ENCODE measurements around the gene TAF11L13. TPM values are rescaled to one million over a fixed set of nuclear protein-coding genes. Genes with fewer than 3 reads are reported as not detected.
A peak's percentile ranks its signal among the peaks of the same experiment; 100 is the strongest.
"Not testable (repeated sequence)": the region's sequence is repeated elsewhere in the genome, so short reads cannot be mapped to it uniquely, and the experiment has no call there.

TAF11L13 gene
- total RNA-seq, 2 donors from 2014 or later = not detected

GRCh38 chr5:17649232-17649631 lies 17.3 kb downstream of the TAF11L13 start:
- not testable (repeated sequence) for H3K4me3 Mint-ChIP-seq; DNase-seq (ENCODE audit: low spot score); H3K4me1 Mint-ChIP-seq (ENCODE audit: low read depth in 2 of 2); H3K27me3 Mint-ChIP-seq; ATAC-seq; H3K27ac Mint-ChIP-seq
- Mint-ChIP-seq H3K9me3 (peaks cover 17% of the 10 kb centered on the region), H3K36me3 (peaks cover 16% of the 10 kb centered on the region)

- DNase-seq (ENCODE audit: low spot score); H3K36me3 Mint-ChIP-seq: not testable (repeated sequence)
Measured at GRCh38 chr5:17655201-17655759, 23.4 kb downstream of the TAF11L13 start.

DNA sequence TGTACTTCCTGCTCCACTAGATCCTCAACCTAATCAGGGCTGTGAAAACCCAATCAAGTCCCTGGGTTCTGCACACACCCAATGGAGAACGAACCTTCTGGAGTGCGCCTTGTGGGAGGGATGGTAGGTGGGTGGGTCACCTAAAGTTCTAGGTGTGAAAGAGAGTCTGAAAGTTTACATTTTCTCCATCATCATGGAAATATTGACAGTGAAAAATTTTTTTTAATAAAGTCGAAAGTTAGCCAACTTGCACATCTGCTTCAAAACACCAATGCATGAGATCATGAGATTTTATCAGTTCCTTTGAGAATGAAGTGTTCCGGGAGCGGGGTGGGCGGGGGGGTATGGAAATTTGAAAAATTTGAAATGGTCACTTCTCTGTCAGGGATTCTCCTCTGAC lies 24.0 kb downstream of the TAF11L13 start:
- no peak overlapping the region for H3K4me3 Mint-ChIP-seq
- no peaks in the 10 kb centered on the region for H3K27me3 Mint-ChIP-seq
- no peaks in the 10 kb centered on the region for H3K4me1 Mint-ChIP-seq (ENCODE audit: low read depth in 2 of 2)
- peaks cover 10% of the 10 kb centered on the region for H3K9me3 Mint-ChIP-seq
- DNase-seq (ENCODE audit: low spot score) (no peak), ATAC-seq (no peak)
- H3K36me3 Mint-ChIP-seq = peaks cover 13% of the 10 kb centered on the region
- H3K27ac Mint-ChIP-seq = no peak overlapping the region

More at GRCh38 chr5:17655201-17655759, 23.4 kb downstream of the TAF11L13 start:
- not testable (repeated sequence) for H3K4me1 Mint-ChIP-seq (ENCODE audit: low read depth in 2 of 2); ATAC-seq; H3K4me3 Mint-ChIP-seq; H3K9me3 Mint-ChIP-seq; H3K27ac Mint-ChIP-seq; H3K27me3 Mint-ChIP-seq

DNA sequence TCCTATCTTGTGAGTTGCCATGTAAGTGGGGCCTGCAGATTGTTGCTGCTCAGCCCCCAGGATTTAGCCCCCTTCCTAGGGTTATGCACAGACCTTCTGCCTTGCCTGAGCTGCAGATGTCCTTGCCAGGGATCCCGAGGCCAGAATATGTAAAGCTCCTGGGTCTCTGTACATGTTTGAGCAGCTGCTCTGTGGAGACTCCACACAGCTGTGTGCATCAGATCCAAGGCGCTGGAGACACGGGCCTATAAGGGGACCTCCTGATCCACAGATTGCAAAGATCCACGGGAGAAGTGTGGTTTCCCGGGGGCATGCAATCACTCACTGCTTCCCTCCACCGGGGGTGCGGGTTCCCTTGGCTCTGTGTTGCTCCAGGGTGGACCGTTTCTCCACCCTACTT lies 31.3 kb downstream of the TAF11L13 start:
- Mint-ChIP-seq H3K4me1 (ENCODE audit: low read depth in 2 of 2) (no peaks in the 10 kb centered on the region), H3K36me3 (peaks cover 20% of the 10 kb centered on the region), H3K27me3 (no peaks in the 10 kb centered on the region), H3K27ac (no peak overlapping the region), H3K4me3 (no peak overlapping the region), H3K9me3 (peaks cover 29% of the 10 kb centered on the region)
- ATAC-seq = peak in 1 of 2 donors; percentile 24
- DNase-seq (ENCODE audit: low spot score) = no peak

GRCh38 chr5:17665836-17666235 lies 33.9 kb downstream of the TAF11L13 start:
- Mint-ChIP-seq H3K9me3 (peaks cover 26% of the 10 kb centered on the region), H3K4me3 (no peak overlapping the region), H3K36me3 (peaks cover 21% of the 10 kb centered on the region), H3K27me3 (no peaks in the 10 kb centered on the region), H3K27ac (no peak overlapping the region), H3K4me1 (ENCODE audit: low read depth in 2 of 2) (no peaks in the 10 kb centered on the region)
- no peak for ATAC-seq
- no peak for DNase-seq (ENCODE audit: low spot score)

DNA sequence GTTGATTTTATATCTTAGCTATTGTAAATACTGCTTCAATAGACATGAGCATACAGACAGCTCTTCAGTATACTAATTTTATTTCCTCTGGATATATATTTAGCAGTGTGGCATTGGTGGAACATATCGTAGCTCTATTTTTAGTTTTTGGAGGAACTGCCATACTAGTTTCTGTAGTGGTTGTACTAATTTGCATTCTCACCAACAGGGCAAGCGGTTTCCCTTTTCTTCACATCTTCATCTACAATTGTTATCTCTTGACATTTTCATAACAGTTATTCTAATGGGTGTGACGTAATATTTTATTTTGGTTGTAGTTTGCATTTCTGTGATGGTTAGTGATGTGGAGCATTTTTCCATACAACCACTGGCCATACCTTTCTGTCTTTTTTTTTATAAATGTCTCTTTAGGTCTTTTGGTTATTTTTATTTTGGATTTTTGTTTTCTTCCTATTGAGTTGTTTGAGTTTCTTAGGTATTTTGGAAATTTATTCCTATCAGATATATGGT lies 34.9 kb downstream of the TAF11L13 start:
- no peaks in the 10 kb centered on the region for H3K4me1 Mint-ChIP-seq (ENCODE audit: low read depth in 2 of 2)
- H3K27ac Mint-ChIP-seq = no peak overlapping the region
- no peak for ATAC-seq
- H3K36me3 Mint-ChIP-seq = peaks cover 23% of the 10 kb centered on the region
- peaks cover 19% of the 10 kb centered on the region for H3K9me3 Mint-ChIP-seq
- no peaks in the 10 kb centered on the region for H3K27me3 Mint-ChIP-seq
- DNase-seq (ENCODE audit: low spot score) = no peak
- no peak overlapping the region for H3K4me3 Mint-ChIP-seq

DNA sequence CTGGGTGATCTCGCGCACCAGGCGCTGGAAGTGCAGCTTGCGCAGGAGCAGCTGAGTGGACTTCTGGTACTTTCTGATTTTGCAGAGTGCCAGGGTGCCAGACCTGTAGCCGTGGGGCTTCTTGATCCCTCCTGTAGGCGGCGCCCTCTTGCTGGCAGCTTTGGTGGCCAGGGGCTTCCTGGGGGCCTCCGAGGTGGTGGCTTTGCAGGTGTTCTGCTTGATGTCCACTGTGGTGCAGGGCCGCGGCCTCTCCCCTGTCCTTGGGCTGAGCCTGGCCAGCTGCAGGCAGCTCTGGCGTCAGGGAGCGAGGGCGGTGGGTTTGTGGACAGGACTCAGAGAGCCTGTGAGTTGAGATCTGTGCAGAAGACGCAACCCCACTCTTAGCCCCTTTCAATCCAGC lies 38.5 kb downstream of the TAF11L13 start:
- H3K27ac Mint-ChIP-seq = no peak overlapping the region

GRCh38 chr5:17678751-17679324 lies 47.0 kb downstream of the TAF11L13 start:
- H3K27ac Mint-ChIP-seq = no peak overlapping the region
- no peaks in the 10 kb centered on the region for H3K36me3 Mint-ChIP-seq
- no peak overlapping the region for H3K4me3 Mint-ChIP-seq
- DNase-seq (ENCODE audit: low spot score) (no peak), ATAC-seq (no peak)
- H3K4me1 Mint-ChIP-seq (ENCODE audit: low read depth in 2 of 2) = no peaks in the 10 kb centered on the region
- H3K9me3 Mint-ChIP-seq = peaks cover 3% of the 10 kb centered on the region
- no peaks in the 10 kb centered on the region for H3K27me3 Mint-ChIP-seq

More for the DNA sequence above, 38.5 kb downstream of the TAF11L13 start:
- ATAC-seq (no peak), DNase-seq (ENCODE audit: low spot score) (no peak)
- no peaks in the 10 kb centered on the region for H3K4me1 Mint-ChIP-seq (ENCODE audit: low read depth in 2 of 2)
- peaks cover 21% of the 10 kb centered on the region for H3K9me3 Mint-ChIP-seq
- no peak overlapping the region for H3K4me3 Mint-ChIP-seq
- H3K27me3 Mint-ChIP-seq = no peaks in the 10 kb centered on the region
- H3K36me3 Mint-ChIP-seq = peaks cover 14% of the 10 kb centered on the region

DNA sequence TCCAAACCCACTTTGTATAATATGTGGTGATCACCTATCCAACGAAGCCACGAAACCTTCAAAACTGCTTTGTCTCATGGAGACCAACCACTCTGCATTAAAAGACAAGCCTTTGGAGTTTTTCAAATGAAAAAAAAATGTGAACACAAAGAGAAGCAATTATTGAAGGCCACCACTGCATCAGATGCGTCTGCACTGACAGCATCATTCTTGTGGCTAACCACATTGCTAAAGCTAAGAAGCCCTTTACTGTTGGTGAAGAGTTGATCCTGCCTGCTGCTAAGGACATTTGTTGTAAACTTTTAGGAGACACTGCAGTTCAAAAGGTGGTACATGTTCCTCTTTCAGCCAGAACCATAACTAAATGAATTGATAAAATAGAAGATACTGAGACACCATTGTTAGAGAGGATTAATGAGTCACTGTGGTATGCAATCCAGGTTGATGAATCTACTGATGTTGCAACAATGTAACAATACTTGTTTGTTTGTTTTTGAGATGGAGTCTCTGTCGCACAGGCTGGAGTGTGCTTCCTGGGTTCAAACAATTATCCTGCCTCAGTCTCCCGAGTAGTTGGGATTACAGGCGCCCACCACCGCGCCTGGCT lies 47.8 kb downstream of the TAF11L13 start:
- no peak overlapping the region for H3K4me3 Mint-ChIP-seq
- ATAC-seq (no peak), DNase-seq (ENCODE audit: low spot score) (no peak)
- H3K36me3 Mint-ChIP-seq = no peaks in the 10 kb centered on the region
- H3K27ac Mint-ChIP-seq = no peak overlapping the region
- H3K9me3 Mint-ChIP-seq = peaks cover 3% of the 10 kb centered on the region
- no peaks in the 10 kb centered on the region for H3K4me1 Mint-ChIP-seq (ENCODE audit: low read depth in 2 of 2)
- H3K27me3 Mint-ChIP-seq = no peaks in the 10 kb centered on the region

DNA sequence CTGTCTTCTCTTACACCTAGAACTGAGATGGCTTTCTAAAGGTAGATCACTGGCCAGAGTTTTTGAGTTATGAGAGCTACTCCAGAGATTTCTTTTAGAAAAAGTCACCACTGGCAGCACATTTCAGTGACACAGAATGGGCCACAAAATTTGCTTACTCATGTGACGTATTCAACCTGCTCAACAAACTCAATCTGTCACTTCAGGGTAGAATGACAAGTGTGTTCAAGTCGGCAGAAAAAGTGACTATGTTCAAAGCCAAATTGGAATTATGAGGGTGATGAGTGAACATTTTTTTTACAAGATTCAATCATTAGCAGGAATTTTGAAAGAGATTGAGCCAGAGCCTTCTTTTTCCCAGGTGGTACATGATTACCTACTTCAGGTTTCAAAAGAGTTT lies 48.8 kb downstream of the TAF11L13 start:
- Mint-ChIP-seq H3K27ac (no peak overlapping the region), H3K27me3 (no peaks in the 10 kb centered on the region), H3K4me1 (ENCODE audit: low read depth in 2 of 2) (no peaks in the 10 kb centered on the region), H3K4me3 (no peak overlapping the region), H3K36me3 (no peaks in the 10 kb centered on the region), H3K9me3 (peaks cover 3% of the 10 kb centered on the region)
- DNase-seq (ENCODE audit: low spot score) (no peak), ATAC-seq (no peak)

Other genes starting within 250 kb of the TAF11L13 start
- gene TAF11L2, start 133.9 kb upstream of the TAF11L13 start, total RNA-seq = not detected
- gene TAF11L3, start 113.7 kb upstream of the TAF11L13 start, total RNA-seq = not detected
- not detected for gene TAF11L4, start 110.3 kb upstream of the TAF11L13 start, total RNA-seq
- gene TAF11L5, start 106.9 kb upstream of the TAF11L13 start, total RNA-seq = not detected
- not detected for gene TAF11L6, start 103.4 kb upstream of the TAF11L13 start, total RNA-seq
- not detected for gene TAF11L7, start 46.3 kb upstream of the TAF11L13 start, total RNA-seq
- gene TAF11L8, start 41.1 kb upstream of the TAF11L13 start, total RNA-seq = not detected
- gene TAF11L9, start 37.7 kb upstream of the TAF11L13 start, total RNA-seq = not detected
- not detected for gene TAF11L10, start 34.3 kb upstream of the TAF11L13 start, total RNA-seq
- gene TAF11L11, start 27.9 kb upstream of the TAF11L13 start, total RNA-seq = not detected
- not detected for gene TAF11L12, start 21.7 kb upstream of the TAF11L13 start, total RNA-seq
- gene TAF11L14, start 2.4 kb downstream of the TAF11L13 start, total RNA-seq = not detected

Data from natural killer cell treated with Interleukin-12 subunit alpha and Interleukin-12 subunit beta and Interleukin-15 and Interleukin-18, amount 100 ng/mL, for 72 hours (primary cell).